A549 (cell line): Measurements from ENCODE around the gene ZNF474.

ENCODE experiments used
- CTCF ChIP-seq: fragments of >200 bp; sonication (Bioruptor Twin); formaldehyde crosslinking; IDR thresholded peaks from 3 replicates; pipeline ENCODE4 v1.5.1; 2016
- KDM1A ChIP-seq: fragments of 200-600 bp; sonication (generic); IDR thresholded peaks from 2 replicates; pipeline ENCODE4 v1.6.1; 2016; ENCODE audit warnings: low read depth, mild to moderate bottlenecking
- MAX ChIP-seq: IDR thresholded peaks from 2 replicates; pipeline ENCODE4 v1.6.1; 2012
- POLR2A ChIP-seq: IDR thresholded peaks from 2 replicates; pipeline ENCODE4 v1.6.1; 2012; ENCODE audit warnings: mild to moderate bottlenecking, low read length
- RAD21 ChIP-seq, 2 experiments: fragments of >200 bp in 1 of 2; sonication (Bioruptor Twin) in 1 of 2; formaldehyde crosslinking in 1 of 2; IDR thresholded peaks in 1 of 2; conservative IDR thresholded peaks in 1 of 2; 2 replicates in 1 of 2; 3 replicates in 1 of 2; pipeline ENCODE4 v1.6.1; 2012 to 2018; ENCODE audit warnings: inconsistent platforms in 1 of 2
- RFX5 ChIP-seq: fragments of 450-650 bp; IDR thresholded peaks from 2 replicates; pipeline ENCODE4 v1.7.1; 2014; ENCODE audit warnings: antibody characterized with exemption, mild to moderate bottlenecking, moderate library complexity
- USF2 ChIP-seq: fragments of 450-650 bp; IDR thresholded peaks from 2 replicates; pipeline ENCODE4 v1.6.1; 2014; ENCODE audit warnings: antibody characterized with exemption
- TF ChIP-seq, protein P1 (sequence below): fragments of 200-600 bp; sonication (generic); IDR thresholded peaks from 2 replicates; pipeline ENCODE4 v1.6.1; 2016; ENCODE audit warnings: antibody characterized with exemption, mild to moderate bottlenecking, moderate library complexity

GRCh38 chr5:122138356-122138755 lies 9.0 kb downstream of the ZNF474 start:
- TF ChIP-seq RFX5 (no peak), RAD21 (conservative IDR thresholded peaks at IDR 0.05 in 1 of 2, IDR thresholded peaks at IDR 0.05 in 1 of 2) (no peak), MAX (no peak), CTCF (no peak), POLR2A (no peak), USF2 (no peak), KDM1A (no peak)
- TF ChIP-seq, protein P1, sequence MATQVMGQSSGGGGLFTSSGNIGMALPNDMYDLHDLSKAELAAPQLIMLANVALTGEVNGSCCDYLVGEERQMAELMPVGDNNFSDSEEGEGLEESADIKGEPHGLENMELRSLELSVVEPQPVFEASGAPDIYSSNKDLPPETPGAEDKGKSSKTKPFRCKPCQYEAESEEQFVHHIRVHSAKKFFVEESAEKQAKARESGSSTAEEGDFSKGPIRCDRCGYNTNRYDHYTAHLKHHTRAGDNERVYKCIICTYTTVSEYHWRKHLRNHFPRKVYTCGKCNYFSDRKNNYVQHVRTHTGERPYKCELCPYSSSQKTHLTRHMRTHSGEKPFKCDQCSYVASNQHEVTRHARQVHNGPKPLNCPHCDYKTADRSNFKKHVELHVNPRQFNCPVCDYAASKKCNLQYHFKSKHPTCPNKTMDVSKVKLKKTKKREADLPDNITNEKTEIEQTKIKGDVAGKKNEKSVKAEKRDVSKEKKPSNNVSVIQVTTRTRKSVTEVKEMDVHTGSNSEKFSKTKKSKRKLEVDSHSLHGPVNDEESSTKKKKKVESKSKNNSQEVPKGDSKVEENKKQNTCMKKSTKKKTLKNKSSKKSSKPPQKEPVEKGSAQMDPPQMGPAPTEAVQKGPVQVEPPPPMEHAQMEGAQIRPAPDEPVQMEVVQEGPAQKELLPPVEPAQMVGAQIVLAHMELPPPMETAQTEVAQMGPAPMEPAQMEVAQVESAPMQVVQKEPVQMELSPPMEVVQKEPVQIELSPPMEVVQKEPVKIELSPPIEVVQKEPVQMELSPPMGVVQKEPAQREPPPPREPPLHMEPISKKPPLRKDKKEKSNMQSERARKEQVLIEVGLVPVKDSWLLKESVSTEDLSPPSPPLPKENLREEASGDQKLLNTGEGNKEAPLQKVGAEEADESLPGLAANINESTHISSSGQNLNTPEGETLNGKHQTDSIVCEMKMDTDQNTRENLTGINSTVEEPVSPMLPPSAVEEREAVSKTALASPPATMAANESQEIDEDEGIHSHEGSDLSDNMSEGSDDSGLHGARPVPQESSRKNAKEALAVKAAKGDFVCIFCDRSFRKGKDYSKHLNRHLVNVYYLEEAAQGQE = no peak
